Measurements from ENCODE around the gene WWOX. TPM values are rescaled to one million over a fixed set of nuclear protein-coding genes. Genes with fewer than 3 reads are reported as not detected.

WWOX gene
- total RNA-seq, 1 donor from 2014 or later, result 12.6 TPM

- peak; percentile 13 for FAIRE-seq
- no peak for DNase-seq (ENCODE audit: low read depth)
- Histone ChIP-seq H3K4me3 (ENCODE audit: low read depth, low read length) (no peak overlapping the region), H3K27me3 (ENCODE audit: control insufficient read depth, insufficient read depth, low read length) (no peaks in the 10 kb centered on the region), H3K36me3 (ENCODE audit: control insufficient read depth, insufficient read depth, low read length) (no peaks in the 10 kb centered on the region)
- TF ChIP-seq CTCF (IDR thresholded peaks at IDR 0.05; ENCODE audit: insufficient read depth, low read length, severe bottlenecking), result no peak
Measured at GRCh38 chr16:78976212-78976611, 876.8 kb downstream of the WWOX start.

GRCh38 chr16:78980825-78981224 is 881.4 kb downstream of the WWOX start:
- peak; percentile 43 for FAIRE-seq
- DNase-seq (ENCODE audit: low read depth), result no peak
- Histone ChIP-seq H3K4me3 (ENCODE audit: low read depth, low read length) (no peak overlapping the region), H3K36me3 (ENCODE audit: control insufficient read depth, insufficient read depth, low read length) (no peaks in the 10 kb centered on the region), H3K27me3 (ENCODE audit: control insufficient read depth, insufficient read depth, low read length) (no peaks in the 10 kb centered on the region)
- TF ChIP-seq CTCF (IDR thresholded peaks at IDR 0.05; ENCODE audit: insufficient read depth, low read length, severe bottlenecking), result no peak

- H3K4me3 ChIP-seq (ENCODE audit: low read depth, low read length), result no peak overlapping the region
- H3K27me3 ChIP-seq (ENCODE audit: control insufficient read depth, insufficient read depth, low read length), result no peaks in the 10 kb centered on the region
- no peak for TF ChIP-seq CTCF (IDR thresholded peaks at IDR 0.05; ENCODE audit: insufficient read depth, low read length, severe bottlenecking)
- FAIRE-seq (no peak), DNase-seq (ENCODE audit: low read depth) (no peak)
- no peaks in the 10 kb centered on the region for H3K36me3 ChIP-seq (ENCODE audit: control insufficient read depth, insufficient read depth, low read length)
Measured at GRCh38 chr16:78982096-78982744, 882.8 kb downstream of the WWOX start.

- peak; percentile 20 for DNase-seq (ENCODE audit: low read depth)
- no peaks in the 10 kb centered on the region for H3K36me3 ChIP-seq (ENCODE audit: control insufficient read depth, insufficient read depth, low read length)
- no peak for FAIRE-seq
- no peaks in the 10 kb centered on the region for H3K27me3 ChIP-seq (ENCODE audit: control insufficient read depth, insufficient read depth, low read length)
- no peak overlapping the region for H3K4me3 ChIP-seq (ENCODE audit: low read depth, low read length)
- TF ChIP-seq CTCF (IDR thresholded peaks at IDR 0.05; ENCODE audit: insufficient read depth, low read length, severe bottlenecking), result no peak
Measured at GRCh38 chr16:78984324-78984723, 884.9 kb downstream of the WWOX start.

GRCh38 chr16:78984887-78985464 is 885.5 kb downstream of the WWOX start:
- Histone ChIP-seq H3K27me3 (ENCODE audit: control insufficient read depth, insufficient read depth, low read length) (no peaks in the 10 kb centered on the region), H3K4me3 (ENCODE audit: low read depth, low read length) (no peak overlapping the region), H3K36me3 (ENCODE audit: control insufficient read depth, insufficient read depth, low read length) (no peaks in the 10 kb centered on the region)
- peak; percentile 89 for FAIRE-seq
- no peak for DNase-seq (ENCODE audit: low read depth)
- no peak for TF ChIP-seq CTCF (IDR thresholded peaks at IDR 0.05; ENCODE audit: insufficient read depth, low read length, severe bottlenecking)

All from bronchial epithelial cell (primary cell).